PC-9 (cell line): ENCODE measurements around the gene KRCC1.
"Not testable (repeated sequence)": the region's sequence is repeated elsewhere in the genome, so short reads cannot be mapped to it uniquely, and the experiment has no call there.

Source experiments
- EZH2 ChIP-seq: fragments of 200-600 bp; sonication (generic); IDR thresholded peaks from 2 replicates; pipeline ENCODE4 v1.8.0; 2017; ENCODE audit warnings: antibody characterized with exemption, low read depth
- TF ChIP-seq, protein P1 (sequence below): fragments of 200-600 bp; sonication (generic); conservative IDR thresholded peaks from 2 replicates; pipeline ENCODE4 v1.6.1; 2017; ENCODE audit warnings: mixed run types, antibody characterized with exemption, mild to moderate bottlenecking, moderate library complexity

DNA sequence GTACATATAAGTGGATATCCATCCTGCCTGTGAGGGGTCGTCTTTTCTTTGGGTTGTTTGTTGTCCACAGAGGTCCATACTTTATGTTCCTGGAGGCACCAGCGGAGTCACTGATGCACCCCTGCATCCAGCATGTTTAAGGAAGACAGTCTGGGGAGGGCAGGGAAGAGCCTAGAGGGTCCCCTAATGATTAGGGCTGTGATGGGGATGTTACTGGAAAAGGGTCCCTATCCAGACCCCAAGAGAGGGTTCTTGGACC, 37.9 kb downstream of the KRCC1 start:
- TF ChIP-seq, protein P1, sequence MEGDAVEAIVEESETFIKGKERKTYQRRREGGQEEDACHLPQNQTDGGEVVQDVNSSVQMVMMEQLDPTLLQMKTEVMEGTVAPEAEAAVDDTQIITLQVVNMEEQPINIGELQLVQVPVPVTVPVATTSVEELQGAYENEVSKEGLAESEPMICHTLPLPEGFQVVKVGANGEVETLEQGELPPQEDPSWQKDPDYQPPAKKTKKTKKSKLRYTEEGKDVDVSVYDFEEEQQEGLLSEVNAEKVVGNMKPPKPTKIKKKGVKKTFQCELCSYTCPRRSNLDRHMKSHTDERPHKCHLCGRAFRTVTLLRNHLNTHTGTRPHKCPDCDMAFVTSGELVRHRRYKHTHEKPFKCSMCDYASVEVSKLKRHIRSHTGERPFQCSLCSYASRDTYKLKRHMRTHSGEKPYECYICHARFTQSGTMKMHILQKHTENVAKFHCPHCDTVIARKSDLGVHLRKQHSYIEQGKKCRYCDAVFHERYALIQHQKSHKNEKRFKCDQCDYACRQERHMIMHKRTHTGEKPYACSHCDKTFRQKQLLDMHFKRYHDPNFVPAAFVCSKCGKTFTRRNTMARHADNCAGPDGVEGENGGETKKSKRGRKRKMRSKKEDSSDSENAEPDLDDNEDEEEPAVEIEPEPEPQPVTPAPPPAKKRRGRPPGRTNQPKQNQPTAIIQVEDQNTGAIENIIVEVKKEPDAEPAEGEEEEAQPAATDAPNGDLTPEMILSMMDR: not testable (repeated sequence)
- TF ChIP-seq EZH2: not testable (repeated sequence)
